GM21737 (cell line): Measurements from ENCODE around the gene RRAS.
"Not testable (repeated sequence)": the region's sequence is repeated elsewhere in the genome, so short reads cannot be mapped to it uniquely, and the experiment has no call there.

Experiments used
- ATAC-seq: cut with Tn5 transposase; IDR thresholded peaks from one replicate; pipeline ENCODE4 v1.9.1; 2021; ENCODE audit warnings: mild to moderate bottlenecking, moderate library complexity; ENCODE audit not compliant: unreplicated experiment

The RRAS gene

GRCh38 chr19:49633273-49633672 is 6.7 kb downstream of the RRAS start:
- not testable (repeated sequence) for ATAC-seq

GRCh38 chr19:49632576-49632975 is 7.4 kb downstream of the RRAS start:
- no peak for ATAC-seq

- no peak for ATAC-seq
Observed at GRCh38 chr19:49631610-49632192, 8.2 kb downstream of the RRAS start.

- ATAC-seq: no peak
Observed at GRCh38 chr19:49631014-49631588, 8.8 kb downstream of the RRAS start.

GRCh38 chr19:49629659-49630058 is 10.3 kb downstream of the RRAS start:
- no peak for ATAC-seq

- no peak for ATAC-seq
Observed at GRCh38 chr19:49626226-49626625, 13.7 kb downstream of the RRAS start.

- no peak for ATAC-seq
Observed at GRCh38 chr19:49624967-49625910, 14.7 kb downstream of the RRAS start.

- not testable (repeated sequence) for ATAC-seq
Observed at GRCh38 chr19:49617860-49618259, 22.1 kb downstream of the RRAS start.

GRCh38 chr19:49616945-49617344 is 23.0 kb downstream of the RRAS start:
- no peak for ATAC-seq

GRCh38 chr19:49616532-49616931 is 23.4 kb downstream of the RRAS start:
- ATAC-seq: no peak

GRCh38 chr19:49615861-49616260 is 24.1 kb downstream of the RRAS start:
- no peak for ATAC-seq

- no peak for ATAC-seq
Observed at GRCh38 chr19:49614096-49614833, 25.7 kb downstream of the RRAS start.

GRCh38 chr19:49613374-49613773 is 26.6 kb downstream of the RRAS start:
- ATAC-seq: no peak

- no peak for ATAC-seq
Observed at GRCh38 chr19:49609499-49610092, 30.3 kb downstream of the RRAS start.

- ATAC-seq: no peak
Observed at GRCh38 chr19:49605605-49606004, 34.3 kb downstream of the RRAS start.

GRCh38 chr19:49602806-49603205 is 37.1 kb downstream of the RRAS start:
- no peak for ATAC-seq

GRCh38 chr19:49601482-49602038 is 38.4 kb downstream of the RRAS start:
- ATAC-seq: no peak

GRCh38 chr19:49599378-49600295 is 40.3 kb downstream of the RRAS start:
- no peak for ATAC-seq

GRCh38 chr19:49597703-49597974 is 42.3 kb downstream of the RRAS start:
- ATAC-seq: no peak
